IgD-negative memory B cell (primary cell): ENCODE measurements around the gene RHBDF1. TPM values are rescaled to one million over a fixed set of nuclear protein-coding genes. Genes with fewer than 3 reads are reported as not detected.
A peak's percentile ranks its signal among the peaks of the same experiment; 100 is the strongest.
"Not testable (repeated sequence)": the region's sequence is repeated elsewhere in the genome, so short reads cannot be mapped to it uniquely, and the experiment has no call there.

Experiments
- H3K27ac Mint-ChIP-seq, 3 donors: one replicate each; pipeline ENCODE4 v1.8.0; 2020 to 2022; ENCODE audit warnings: mild to moderate bottlenecking in 3 of 3, mixed read lengths in 3 of 3, moderate library complexity in 1 of 3
- H3K27me3 Mint-ChIP-seq: one replicate; pipeline ENCODE4 v1.8.0; 2021; ENCODE audit warnings: mixed read lengths
- H3K36me3 Mint-ChIP-seq: one replicate; pipeline ENCODE4 v1.8.0; 2020; ENCODE audit warnings: mild to moderate bottlenecking, mixed read lengths
- H3K4me1 Mint-ChIP-seq, 3 donors: one replicate each; pipeline ENCODE4 v1.8.0; 2020 to 2022; ENCODE audit warnings: mixed read lengths in 3 of 3, mild to moderate bottlenecking in 1 of 3
- H3K4me3 Mint-ChIP-seq, 4 donors: one replicate each; pipeline ENCODE4 v1.8.0; 2020 to 2022; ENCODE audit warnings: mild to moderate bottlenecking in 4 of 4, mixed read lengths in 4 of 4, moderate library complexity in 3 of 4
- H3K9me3 Mint-ChIP-seq, 3 donors: one replicate each; pipeline ENCODE4 v1.8.0; 2020 to 2021; ENCODE audit warnings: mixed read lengths in 3 of 3, mild to moderate bottlenecking in 1 of 3
- polyA plus RNA-seq: library from polyadenylated mRNA; unstranded; fragments of 300-500 nt; fragmentation: Illumina TruSeq; gene quantifications from one replicate; pipeline ENCODE4 v1.2.3, GENCODE V29; 2021

RHBDF1 gene
- polyA plus RNA-seq, 1 donor from 2014 or later = not detected

DNA sequence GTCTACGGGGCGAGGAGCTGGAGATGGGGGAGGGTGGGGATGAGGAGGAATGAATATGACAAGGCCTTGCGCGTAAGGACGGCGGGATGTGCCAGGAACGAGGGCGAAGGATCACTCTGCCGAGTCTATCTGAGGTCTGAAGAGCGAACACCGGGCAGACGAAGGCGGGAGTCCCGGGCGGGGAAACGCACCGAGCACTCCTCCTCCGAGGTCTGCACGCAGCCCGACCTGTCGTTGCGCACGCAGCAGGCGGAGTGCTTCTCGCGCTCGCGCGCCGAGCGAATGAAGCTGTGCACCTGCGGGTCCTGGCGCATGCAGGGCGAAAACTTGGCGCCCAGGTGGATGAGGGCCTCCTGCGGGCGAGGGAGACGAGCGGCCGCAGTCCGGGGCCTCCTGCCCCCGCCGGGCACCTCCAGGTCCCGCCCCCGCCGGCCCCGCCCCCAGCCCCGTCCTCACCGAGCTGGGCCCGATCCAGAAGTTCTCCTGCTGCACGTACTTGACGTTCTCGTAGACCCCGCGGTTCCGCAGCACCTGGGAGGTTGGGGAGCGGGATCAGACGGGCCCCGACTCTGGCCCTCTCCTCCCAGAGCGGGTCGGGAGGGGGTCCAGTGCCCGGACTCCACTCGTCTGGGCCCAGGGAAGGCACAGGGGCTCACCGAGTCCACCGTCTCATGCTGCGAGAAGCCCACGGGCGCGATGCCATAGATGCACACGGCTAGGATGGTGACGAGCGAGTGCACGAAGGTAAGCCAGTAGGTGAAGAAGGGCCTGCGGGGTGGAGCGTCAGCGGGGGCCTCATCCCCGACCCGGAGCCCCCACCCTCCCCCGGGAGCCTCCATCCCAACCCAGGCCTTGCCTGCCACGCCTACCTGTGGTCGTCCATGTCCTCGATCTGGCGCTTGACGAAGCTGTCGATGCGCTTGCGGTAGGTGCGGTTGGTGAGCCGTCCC lies 11.2 kb downstream of the RHBDF1 start:
- peaks cover 1 to 2% (median 2%) of the 10 kb centered on the region in 3 donors for H3K4me1 Mint-ChIP-seq
- no peaks in the 10 kb centered on the region for H3K9me3 Mint-ChIP-seq
- H3K4me3 Mint-ChIP-seq = no peak overlapping the region
- no peak overlapping the region for H3K27ac Mint-ChIP-seq
- peaks cover 2% of the 10 kb centered on the region for H3K27me3 Mint-ChIP-seq
- H3K36me3 Mint-ChIP-seq = no peaks in the 10 kb centered on the region

DNA sequence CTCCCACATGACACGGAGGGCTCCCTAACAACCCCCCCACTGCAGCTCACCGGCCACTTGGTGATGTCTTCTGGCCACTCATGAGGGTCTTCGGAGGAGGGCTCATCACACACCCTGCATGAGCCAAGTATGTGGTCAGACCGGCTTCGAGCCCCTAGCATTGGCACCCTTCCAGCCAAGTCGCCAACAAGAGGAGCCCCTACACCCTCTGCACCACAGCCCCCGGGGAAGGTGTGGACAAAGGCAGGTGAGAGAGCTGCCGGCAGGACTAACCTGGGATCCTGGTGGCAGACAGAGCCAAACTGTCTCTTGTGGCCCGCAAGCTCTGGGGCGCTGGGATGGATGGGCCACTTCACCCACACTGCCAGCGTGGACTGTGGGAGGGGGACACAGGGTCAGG lies 12.3 kb downstream of the RHBDF1 start:
- H3K4me3 Mint-ChIP-seq = no peak overlapping the region

GRCh38 chr16:59440-60059 lies 12.9 kb downstream of the RHBDF1 start:
- Mint-ChIP-seq H3K4me3 (no peak overlapping the region), H3K9me3 (no peaks in the 10 kb centered on the region), H3K27ac (peak overlapping the region in 1 of 3 donors; percentile 59), H3K27me3 (no peaks in the 10 kb centered on the region), H3K36me3 (no peaks in the 10 kb centered on the region), H3K4me1 (peaks cover 4% of the 10 kb centered on the region in 3 donors)

More for the DNA sequence above, 12.3 kb downstream of the RHBDF1 start:
- Mint-ChIP-seq H3K27ac (no peak overlapping the region), H3K4me1 (peaks cover under 1 to 4% (median 1%) of the 10 kb centered on the region in 3 donors), H3K36me3 (no peaks in the 10 kb centered on the region), H3K27me3 (no peaks in the 10 kb centered on the region), H3K9me3 (no peaks in the 10 kb centered on the region)

- Mint-ChIP-seq H3K27ac (peak overlapping the region in 1 of 3 donors; percentile 59), H3K27me3 (no peaks in the 10 kb centered on the region), H3K36me3 (no peaks in the 10 kb centered on the region), H3K9me3 (no peaks in the 10 kb centered on the region), H3K4me1 (peaks cover 7 to 11% (median 7%) of the 10 kb centered on the region in 3 donors), H3K4me3 (no peak overlapping the region)
Observed at GRCh38 chr16:58491-59439, 13.7 kb downstream of the RHBDF1 start.

DNA sequence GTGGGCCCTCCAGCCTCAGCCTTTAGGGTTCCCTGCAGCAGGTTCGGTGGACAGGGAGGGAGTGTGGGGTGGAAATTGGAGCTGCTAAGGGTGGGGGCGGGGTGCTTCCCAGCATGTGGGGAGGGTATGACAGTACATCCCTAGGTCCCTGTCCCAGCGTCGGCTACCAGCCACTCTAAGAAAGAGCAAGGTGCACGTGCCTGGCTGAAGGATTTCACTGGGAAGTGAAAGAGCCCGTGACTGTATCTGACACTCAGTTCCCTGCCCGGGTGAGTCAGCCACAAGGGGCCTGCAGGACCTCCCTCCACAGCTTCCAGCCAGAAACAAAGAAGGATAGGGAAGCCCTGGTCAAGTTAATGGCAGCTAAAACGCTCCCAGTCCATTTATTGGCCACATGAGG lies 14.7 kb downstream of the RHBDF1 start:
- H3K4me1 Mint-ChIP-seq = peaks cover 9 to 16% (median 9%) of the 10 kb centered on the region in 3 donors
- no peaks in the 10 kb centered on the region for H3K27me3 Mint-ChIP-seq
- H3K27ac Mint-ChIP-seq = no peak overlapping the region
- no peak overlapping the region for H3K4me3 Mint-ChIP-seq
- no peaks in the 10 kb centered on the region for H3K36me3 Mint-ChIP-seq
- no peaks in the 10 kb centered on the region for H3K9me3 Mint-ChIP-seq

- H3K4me1 Mint-ChIP-seq = peaks cover 14 to 18% (median 14%) of the 10 kb centered on the region in 3 donors
- H3K4me3 Mint-ChIP-seq = peak overlapping the region in 3 of 4 donors; percentile 48 to 70 (median 49)
- H3K9me3 Mint-ChIP-seq = no peaks in the 10 kb centered on the region
- no peaks in the 10 kb centered on the region for H3K36me3 Mint-ChIP-seq
- H3K27ac Mint-ChIP-seq = no peak overlapping the region
- no peaks in the 10 kb centered on the region for H3K27me3 Mint-ChIP-seq
Observed at GRCh38 chr16:56231-56927, 16.1 kb downstream of the RHBDF1 start.

DNA sequence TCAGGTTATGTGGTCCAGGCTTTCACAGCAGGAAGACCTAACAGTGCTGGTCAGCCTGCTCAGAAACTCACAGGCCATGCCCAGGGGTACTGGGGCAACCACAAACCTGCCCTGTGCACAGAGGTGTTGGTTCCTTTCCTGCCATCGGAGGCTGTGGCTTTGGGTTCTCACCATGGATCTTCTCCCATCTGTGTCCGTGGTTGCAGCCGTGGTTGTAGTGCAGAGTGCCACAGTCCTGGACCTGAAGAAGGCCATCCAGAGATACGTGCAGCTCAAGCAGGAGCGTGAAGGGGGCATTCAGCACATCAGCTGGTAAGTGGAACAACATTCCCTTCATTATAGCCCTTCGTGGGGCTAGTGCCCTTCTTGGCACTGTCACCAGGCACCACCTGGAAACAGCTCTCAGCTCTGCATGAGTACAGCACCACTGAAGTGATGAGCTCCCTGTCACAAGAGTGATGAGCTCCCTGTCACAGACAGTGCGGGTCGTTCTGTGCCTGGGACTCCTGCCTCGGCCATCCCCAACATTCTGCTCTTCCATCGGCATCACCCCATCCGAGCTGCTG lies 16.8 kb downstream of the RHBDF1 start:
- Mint-ChIP-seq H3K27ac (peak overlapping the region in 1 of 3 donors; percentile 47), H3K36me3 (no peaks in the 10 kb centered on the region), H3K4me3 (peak overlapping the region in 3 of 4 donors; percentile 33 to 70 (median 37)), H3K4me1 (peaks cover 18 to 24% (median 20%) of the 10 kb centered on the region in 3 donors), H3K27me3 (no peaks in the 10 kb centered on the region), H3K9me3 (no peaks in the 10 kb centered on the region)

GRCh38 chr16:54237-54581 lies 18.2 kb downstream of the RHBDF1 start:
- H3K36me3 Mint-ChIP-seq = no peaks in the 10 kb centered on the region
- H3K27ac Mint-ChIP-seq = peak overlapping the region; percentile 89 to 97 (median 94)
- H3K4me3 Mint-ChIP-seq = peak overlapping the region; percentile 96 to 99 (median 98)
- no peaks in the 10 kb centered on the region for H3K9me3 Mint-ChIP-seq
- H3K4me1 Mint-ChIP-seq = peaks cover 18 to 29% (median 21%) of the 10 kb centered on the region in 3 donors
- no peaks in the 10 kb centered on the region for H3K27me3 Mint-ChIP-seq

GRCh38 chr16:53346-54236 lies 18.8 kb downstream of the RHBDF1 start, which contains the start of the genes POLR3K and SNRNP25:
Gene POLR3K, minus strand, starts transcription at chr16:53608. Its CDS starts 22 bp downstream, at chr16:53586.
Gene SNRNP25, plus strand, starts transcription at chr16:53828. Its CDS starts 189 bp downstream, at chr16:54017.
- H3K36me3 Mint-ChIP-seq = no peaks in the 10 kb centered on the region
- H3K4me1 Mint-ChIP-seq = peaks cover 18 to 29% (median 21%) of the 10 kb centered on the region in 3 donors
- peak within 1 kb of the TSS; percentile 96 to 99 (median 98) for H3K4me3 Mint-ChIP-seq
- H3K9me3 Mint-ChIP-seq = no peaks in the 10 kb centered on the region
- H3K27me3 Mint-ChIP-seq = no peaks in the 10 kb centered on the region
- H3K27ac Mint-ChIP-seq = peak within 1 kb of the TSS; percentile 91 to 97 (median 94)

GRCh38 chr16:50769-51591 lies 21.5 kb downstream of the RHBDF1 start:
- peaks cover 18 to 25% (median 24%) of the 10 kb centered on the region in 3 donors for H3K4me1 Mint-ChIP-seq
- no peaks in the 10 kb centered on the region for H3K9me3 Mint-ChIP-seq
- H3K27me3 Mint-ChIP-seq = no peaks in the 10 kb centered on the region
- H3K27ac Mint-ChIP-seq = peak overlapping the region in 2 of 3 donors; percentile 71 to 77
- H3K4me3 Mint-ChIP-seq = peak overlapping the region; percentile 25 to 99 (median 90)
- peaks cover 3% of the 10 kb centered on the region for H3K36me3 Mint-ChIP-seq

GRCh38 chr16:47234-47633 lies 25.2 kb downstream of the RHBDF1 start:
- Mint-ChIP-seq H3K4me3 (peak overlapping the region in 1 of 4 donors; percentile 65), H3K36me3 (peaks cover 3% of the 10 kb centered on the region), H3K4me1 (peaks cover 15 to 24% (median 23%) of the 10 kb centered on the region in 3 donors), H3K9me3 (no peaks in the 10 kb centered on the region), H3K27me3 (no peaks in the 10 kb centered on the region), H3K27ac (no peak overlapping the region)

DNA sequence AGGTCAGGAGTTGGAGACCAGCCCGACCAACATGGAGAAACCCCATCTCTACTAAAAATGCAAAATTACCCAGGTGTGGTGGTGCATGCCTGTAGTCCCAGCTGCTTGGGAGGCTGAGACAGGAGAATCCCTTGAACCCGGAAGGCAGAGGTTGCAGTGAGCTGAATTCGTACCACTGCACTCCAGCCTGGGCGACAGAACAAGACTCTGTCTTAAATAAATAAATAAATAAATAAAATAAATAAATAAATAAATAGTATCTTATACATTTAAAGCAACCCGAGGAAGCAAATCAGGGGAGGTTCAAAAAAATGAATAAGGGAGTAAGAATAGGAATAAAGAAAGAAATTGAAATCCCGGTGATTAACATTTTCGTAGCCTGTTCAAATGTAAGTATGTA lies 25.9 kb downstream of the RHBDF1 start:
- peaks cover 12 to 29% (median 24%) of the 10 kb centered on the region in 3 donors for H3K4me1 Mint-ChIP-seq
- H3K27ac Mint-ChIP-seq, H3K9me3 Mint-ChIP-seq, H3K27me3 Mint-ChIP-seq, H3K4me3 Mint-ChIP-seq, H3K36me3 Mint-ChIP-seq: not testable (repeated sequence)
